HepG2 (cell line): ENCODE data around the gene RPUSD4. TPM values are rescaled to one million over a fixed set of nuclear protein-coding genes. Genes with fewer than 3 reads are reported as not detected.
A peak's percentile ranks its signal among the peaks of the same experiment; 100 is the strongest.

ENCODE experiments used
- ASH2L ChIP-seq: fragments of 300-600, 200-600 bp; sonication (generic); IDR thresholded peaks from 2 replicates; pipeline ENCODE4 v1.7.0; 2017; ENCODE audit warnings: low read depth, mild to moderate bottlenecking, moderate library complexity, mixed read lengths, low read length; ENCODE audit not compliant: insufficient read length
- ELF3 ChIP-seq: IDR thresholded peaks from 2 replicates; pipeline ENCODE4 v1.6.1; 2016; ENCODE audit warnings: missing genetic modification reagents, missing compliant biosample characterization
- FIP1L1 ChIP-seq: fragments of 200-400 bp; formaldehyde crosslinking; IDR thresholded peaks from 2 replicates; pipeline ENCODE4 v1.6.1; 2018; ENCODE audit warnings: low read depth, mild to moderate bottlenecking, low read length, moderate library complexity, borderline replicate concordance; ENCODE audit not compliant: insufficient read depth
- HBP1 ChIP-seq: IDR thresholded peaks from 2 replicates; pipeline ENCODE4 v1.6.1; 2016; ENCODE audit warnings: low read depth, control low read depth
- IKZF4 ChIP-seq: sonication (generic); formaldehyde crosslinking; IDR thresholded peaks from 2 replicates; pipeline ENCODE4 v1.5.1; 2020; ENCODE audit warnings: borderline replicate concordance, mild to moderate bottlenecking, low read depth, missing genetic modification reagents; ENCODE audit errors: not compliant biosample characterization
- MLXIP ChIP-seq: sonication (generic); formaldehyde crosslinking; IDR thresholded peaks from 2 replicates; pipeline ENCODE4 v1.9.0; 2021; ENCODE audit warnings: missing genetic modification reagents, borderline replicate concordance
- MNT ChIP-seq: fragments of 450-650 bp; IDR thresholded peaks from 2 replicates; pipeline ENCODE4 v1.6.1; 2016
- RARA ChIP-seq: IDR thresholded peaks from 2 replicates; pipeline ENCODE4 v1.6.1; 2016; ENCODE audit warnings: missing genetic modification reagents, missing compliant biosample characterization
- TFDP2 ChIP-seq: sonication (generic); formaldehyde crosslinking; IDR thresholded peaks from 2 replicates; pipeline ENCODE4 v1.4.0; 2020; ENCODE audit warnings: missing genetic modification reagents
- TOPORS ChIP-seq: sonication (generic); formaldehyde crosslinking; IDR thresholded peaks from 2 replicates; pipeline ENCODE4 v1.8.0; 2023; ENCODE audit warnings: mild to moderate bottlenecking, missing genetic modification reagents
- ZFP62 ChIP-seq: sonication (generic); formaldehyde crosslinking; IDR thresholded peaks from 2 replicates; pipeline ENCODE4 v1.4.0; 2020; ENCODE audit warnings: missing genetic modification reagents
- ZMYM4 ChIP-seq: sonication (generic); formaldehyde crosslinking; IDR thresholded peaks from 2 replicates; pipeline ENCODE4 v1.8.1; 2023; ENCODE audit warnings: mild to moderate bottlenecking, missing genetic modification reagents
- ZNF317 ChIP-seq: sonication (generic); formaldehyde crosslinking; IDR thresholded peaks from 2 replicates; pipeline ENCODE4 v1.5.0; 2020; ENCODE audit warnings: mild to moderate bottlenecking, missing genetic modification reagents
- polyA plus RNA-seq, 8 experiments: library from polyadenylated mRNA; depleted of rRNA in 3 of 8; stranded (reverse) in 7 of 8; unstranded in 1 of 8; fragments of >200 nt; fragmentation: Illumina TruSeq in 4 of 8; extraction: Trizol in 4 of 8; gene quantifications; 2 replicates each; pipeline versions ENCODE4 v1.2.1 to v1.2.3, GENCODE V29; 2011 to 2016; ENCODE audit warnings: low read depth in 4 of 8, missing spikeins in 1 of 8, mixed read lengths in 1 of 8; ENCODE audit not compliant: insufficient read depth in 1 of 8
- total RNA-seq, 5 experiments: library from RNA; depleted of rRNA; stranded (reverse); fragments of >200 nt; fragmentation: Illumina TruSeq; extraction: Trizol; gene quantifications; 2 replicates each; pipeline ENCODE4 v1.2.3, GENCODE V29; 2016; ENCODE audit warnings: low read depth in 1 of 5
- TF ChIP-seq, protein P1 (sequence below): sonication (generic); formaldehyde crosslinking; IDR thresholded peaks from 2 replicates; pipeline ENCODE4 v1.4.0; 2020; ENCODE audit warnings: missing genetic modification reagents
- TF ChIP-seq, protein P2 (sequence below): sonication (generic); formaldehyde crosslinking; IDR thresholded peaks from 2 replicates; pipeline ENCODE4 v1.4.0; 2020; ENCODE audit warnings: mild to moderate bottlenecking, missing genetic modification reagents

RPUSD4 gene
- total and polyA plus RNA-seq, 2 of the 13 experiments (the other 11 are each of a cell fraction or from before 2014, with no cell fraction given), result 45.0 to 52.9 TPM

- TF ChIP-seq FIP1L1 (no peak), ZNF317 (CRISPR knock-in tag) (no peak), ASH2L (peak; percentile 33), MNT (no peak), MLXIP (CRISPR knock-in tag) (no peak), TOPORS (CRISPR knock-in tag) (no peak), IKZF4 (no peak), TFDP2 (CRISPR knock-in tag) (no peak), ZMYM4 (CRISPR knock-in tag) (peak; percentile 68), HBP1 (no peak), ELF3 (CRISPR knock-in tag) (peak; percentile 40; the same call in 1 of the 2 replicates), RARA (CRISPR knock-in tag) (peak; percentile 82), ZFP62 (CRISPR knock-in tag) (no peak)
- TF ChIP-seq, protein P1, sequence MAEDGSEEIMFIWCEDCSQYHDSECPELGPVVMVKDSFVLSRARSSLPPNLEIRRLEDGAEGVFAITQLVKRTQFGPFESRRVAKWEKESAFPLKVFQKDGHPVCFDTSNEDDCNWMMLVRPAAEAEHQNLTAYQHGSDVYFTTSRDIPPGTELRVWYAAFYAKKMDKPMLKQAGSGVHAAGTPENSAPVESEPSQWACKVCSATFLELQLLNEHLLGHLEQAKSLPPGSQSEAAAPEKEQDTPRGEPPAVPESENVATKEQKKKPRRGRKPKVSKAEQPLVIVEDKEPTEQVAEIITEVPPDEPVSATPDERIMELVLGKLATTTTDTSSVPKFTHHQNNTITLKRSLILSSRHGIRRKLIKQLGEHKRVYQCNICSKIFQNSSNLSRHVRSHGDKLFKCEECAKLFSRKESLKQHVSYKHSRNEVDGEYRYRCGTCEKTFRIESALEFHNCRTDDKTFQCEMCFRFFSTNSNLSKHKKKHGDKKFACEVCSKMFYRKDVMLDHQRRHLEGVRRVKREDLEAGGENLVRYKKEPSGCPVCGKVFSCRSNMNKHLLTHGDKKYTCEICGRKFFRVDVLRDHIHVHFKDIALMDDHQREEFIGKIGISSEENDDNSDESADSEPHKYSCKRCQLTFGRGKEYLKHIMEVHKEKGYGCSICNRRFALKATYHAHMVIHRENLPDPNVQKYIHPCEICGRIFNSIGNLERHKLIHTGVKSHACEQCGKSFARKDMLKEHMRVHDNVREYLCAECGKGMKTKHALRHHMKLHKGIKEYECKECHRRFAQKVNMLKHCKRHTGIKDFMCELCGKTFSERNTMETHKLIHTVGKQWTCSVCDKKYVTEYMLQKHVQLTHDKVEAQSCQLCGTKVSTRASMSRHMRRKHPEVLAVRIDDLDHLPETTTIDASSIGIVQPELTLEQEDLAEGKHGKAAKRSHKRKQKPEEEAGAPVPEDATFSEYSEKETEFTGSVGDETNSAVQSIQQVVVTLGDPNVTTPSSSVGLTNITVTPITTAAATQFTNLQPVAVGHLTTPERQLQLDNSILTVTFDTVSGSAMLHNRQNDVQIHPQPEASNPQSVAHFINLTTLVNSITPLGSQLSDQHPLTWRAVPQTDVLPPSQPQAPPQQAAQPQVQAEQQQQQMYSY (CRISPR knock-in tag), result no peak
- TF ChIP-seq, protein P2, sequence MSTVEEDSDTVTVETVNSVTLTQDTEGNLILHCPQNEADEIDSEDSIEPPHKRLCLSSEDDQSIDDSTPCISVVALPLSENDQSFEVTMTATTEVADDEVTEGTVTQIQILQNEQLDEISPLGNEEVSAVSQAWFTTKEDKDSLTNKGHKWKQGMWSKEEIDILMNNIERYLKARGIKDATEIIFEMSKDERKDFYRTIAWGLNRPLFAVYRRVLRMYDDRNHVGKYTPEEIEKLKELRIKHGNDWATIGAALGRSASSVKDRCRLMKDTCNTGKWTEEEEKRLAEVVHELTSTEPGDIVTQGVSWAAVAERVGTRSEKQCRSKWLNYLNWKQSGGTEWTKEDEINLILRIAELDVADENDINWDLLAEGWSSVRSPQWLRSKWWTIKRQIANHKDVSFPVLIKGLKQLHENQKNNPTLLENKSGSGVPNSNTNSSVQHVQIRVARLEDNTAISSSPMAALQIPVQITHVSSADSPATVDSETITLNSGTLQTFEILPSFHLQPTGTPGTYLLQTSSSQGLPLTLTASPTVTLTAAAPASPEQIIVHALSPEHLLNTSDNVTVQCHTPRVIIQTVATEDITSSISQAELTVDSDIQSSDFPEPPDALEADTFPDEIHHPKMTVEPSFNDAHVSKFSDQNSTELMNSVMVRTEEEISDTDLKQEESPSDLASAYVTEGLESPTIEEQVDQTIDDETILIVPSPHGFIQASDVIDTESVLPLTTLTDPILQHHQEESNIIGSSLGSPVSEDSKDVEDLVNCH (CRISPR knock-in tag), result no peak
Measured at GRCh38 chr11:126158054-126158791, 53.2 kb downstream of the RPUSD4 start (continued).
